Measurements from ENCODE around the gene IGIP.

The IGIP gene

GRCh38 chr5:140145256-140145655 lies 19.5 kb downstream of the IGIP start:
- no peak overlapping the region for H3K27ac ChIP-seq
- TF ChIP-seq, protein P1, sequence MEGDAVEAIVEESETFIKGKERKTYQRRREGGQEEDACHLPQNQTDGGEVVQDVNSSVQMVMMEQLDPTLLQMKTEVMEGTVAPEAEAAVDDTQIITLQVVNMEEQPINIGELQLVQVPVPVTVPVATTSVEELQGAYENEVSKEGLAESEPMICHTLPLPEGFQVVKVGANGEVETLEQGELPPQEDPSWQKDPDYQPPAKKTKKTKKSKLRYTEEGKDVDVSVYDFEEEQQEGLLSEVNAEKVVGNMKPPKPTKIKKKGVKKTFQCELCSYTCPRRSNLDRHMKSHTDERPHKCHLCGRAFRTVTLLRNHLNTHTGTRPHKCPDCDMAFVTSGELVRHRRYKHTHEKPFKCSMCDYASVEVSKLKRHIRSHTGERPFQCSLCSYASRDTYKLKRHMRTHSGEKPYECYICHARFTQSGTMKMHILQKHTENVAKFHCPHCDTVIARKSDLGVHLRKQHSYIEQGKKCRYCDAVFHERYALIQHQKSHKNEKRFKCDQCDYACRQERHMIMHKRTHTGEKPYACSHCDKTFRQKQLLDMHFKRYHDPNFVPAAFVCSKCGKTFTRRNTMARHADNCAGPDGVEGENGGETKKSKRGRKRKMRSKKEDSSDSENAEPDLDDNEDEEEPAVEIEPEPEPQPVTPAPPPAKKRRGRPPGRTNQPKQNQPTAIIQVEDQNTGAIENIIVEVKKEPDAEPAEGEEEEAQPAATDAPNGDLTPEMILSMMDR (IDR thresholded peaks at IDR 0.05; ENCODE audit: low read depth, low read length): no peak
- no peak overlapping the region for H3K4me3 ChIP-seq (ENCODE audit: low read depth, low read length)
- H3K36me3 ChIP-seq: no peaks in the 10 kb centered on the region
- DNase-seq: no peak
- no peaks in the 10 kb centered on the region for H3K9me3 ChIP-seq (ENCODE audit: severe bottlenecking)
- no peaks in the 10 kb centered on the region for H3K27me3 ChIP-seq (ENCODE audit: insufficient read depth, low read depth, severe bottlenecking)

- Histone ChIP-seq H3K36me3 (no peaks in the 10 kb centered on the region), H3K27ac (no peak overlapping the region), H3K9me3 (ENCODE audit: severe bottlenecking) (no peaks in the 10 kb centered on the region), H3K4me3 (ENCODE audit: low read depth, low read length) (peak overlapping the region; percentile 24), H3K27me3 (ENCODE audit: insufficient read depth, low read depth, severe bottlenecking) (no peaks in the 10 kb centered on the region)
- TF ChIP-seq, protein P1 (IDR thresholded peaks at IDR 0.05; ENCODE audit: low read depth, low read length): peak; percentile 39
- DNase-seq: peak; percentile 48
These were observed 20.2 kb downstream of the IGIP start for GRCh38 chr5:140145818-140146522.

DNA sequence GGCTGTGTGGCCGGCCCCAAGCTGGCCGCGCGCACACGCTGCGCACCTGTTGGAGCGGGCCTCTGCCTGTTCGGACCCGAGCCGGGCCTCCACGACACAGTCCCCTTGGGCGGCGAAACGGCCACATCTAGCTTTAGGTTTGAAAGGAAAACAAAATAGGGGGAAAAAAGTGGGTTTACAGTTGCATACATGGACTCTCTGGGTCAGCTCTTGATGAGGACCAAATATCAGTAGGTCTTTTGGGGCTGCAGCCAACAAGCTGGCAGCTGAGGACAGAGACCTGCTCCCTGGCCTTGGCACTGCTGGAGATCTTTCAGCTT lies 20.7 kb downstream of the IGIP start:
- Histone ChIP-seq H3K27me3 (ENCODE audit: insufficient read depth, low read depth, severe bottlenecking) (no peaks in the 10 kb centered on the region), H3K4me3 (ENCODE audit: low read depth, low read length) (no peak overlapping the region), H3K36me3 (no peaks in the 10 kb centered on the region), H3K27ac (no peak overlapping the region), H3K9me3 (ENCODE audit: severe bottlenecking) (no peaks in the 10 kb centered on the region)
- TF ChIP-seq, protein P1 (IDR thresholded peaks at IDR 0.05; ENCODE audit: low read depth, low read length): no peak
- no peak for DNase-seq

DNA sequence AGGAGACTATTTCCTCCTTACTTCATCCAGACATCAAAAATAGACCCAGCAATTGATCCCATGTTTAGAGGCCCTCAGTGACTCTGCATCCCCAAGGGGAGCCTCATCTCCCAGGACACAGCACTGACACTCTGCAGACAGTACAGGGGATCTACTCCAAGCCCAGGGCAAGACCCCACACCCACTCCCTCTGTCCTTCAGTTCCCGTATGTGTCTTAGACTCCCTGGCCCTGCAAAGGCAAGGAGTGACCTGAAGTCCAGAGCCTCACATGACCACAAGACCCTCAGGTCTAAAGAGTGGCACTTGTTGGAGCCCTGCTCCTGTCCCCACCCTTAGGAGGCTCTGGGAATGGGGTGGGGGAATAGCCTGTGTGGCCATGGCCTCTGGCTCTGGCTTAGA lies 21.7 kb downstream of the IGIP start:
- no peak overlapping the region for H3K4me3 ChIP-seq (ENCODE audit: low read depth, low read length)
- DNase-seq: no peak
- no peak overlapping the region for H3K27ac ChIP-seq
- H3K36me3 ChIP-seq: no peaks in the 10 kb centered on the region
- no peaks in the 10 kb centered on the region for H3K27me3 ChIP-seq (ENCODE audit: insufficient read depth, low read depth, severe bottlenecking)
- TF ChIP-seq, protein P1 (IDR thresholded peaks at IDR 0.05; ENCODE audit: low read depth, low read length): no peak
- no peaks in the 10 kb centered on the region for H3K9me3 ChIP-seq (ENCODE audit: severe bottlenecking)

DNA sequence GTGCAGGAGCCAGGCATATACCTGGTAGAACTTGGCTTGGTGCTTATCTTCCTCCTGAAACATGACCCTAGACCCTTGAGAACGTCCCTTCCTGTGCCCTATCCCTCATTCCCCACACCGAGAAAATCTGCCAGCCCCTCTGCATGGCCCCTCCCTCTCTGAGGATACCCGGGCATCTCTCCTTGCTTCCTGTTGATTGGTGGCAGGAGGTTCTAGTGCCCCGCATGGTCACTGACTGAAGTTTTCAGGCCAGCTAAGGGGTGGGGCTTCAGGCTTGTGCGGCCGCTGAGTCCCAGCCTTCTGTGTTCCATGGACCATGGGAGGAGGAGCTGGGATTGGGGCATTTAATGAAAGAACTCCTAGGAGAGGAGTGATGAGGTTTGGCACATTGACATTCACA lies 22.8 kb downstream of the IGIP start:
- no peak overlapping the region for H3K4me3 ChIP-seq (ENCODE audit: low read depth, low read length)
- peak; percentile 48 for DNase-seq
- H3K36me3 ChIP-seq: no peaks in the 10 kb centered on the region
- H3K9me3 ChIP-seq (ENCODE audit: severe bottlenecking): no peaks in the 10 kb centered on the region
- no peaks in the 10 kb centered on the region for H3K27me3 ChIP-seq (ENCODE audit: insufficient read depth, low read depth, severe bottlenecking)
- no peak overlapping the region for H3K27ac ChIP-seq
- TF ChIP-seq, protein P1 (IDR thresholded peaks at IDR 0.05; ENCODE audit: low read depth, low read length): no peak

DNA sequence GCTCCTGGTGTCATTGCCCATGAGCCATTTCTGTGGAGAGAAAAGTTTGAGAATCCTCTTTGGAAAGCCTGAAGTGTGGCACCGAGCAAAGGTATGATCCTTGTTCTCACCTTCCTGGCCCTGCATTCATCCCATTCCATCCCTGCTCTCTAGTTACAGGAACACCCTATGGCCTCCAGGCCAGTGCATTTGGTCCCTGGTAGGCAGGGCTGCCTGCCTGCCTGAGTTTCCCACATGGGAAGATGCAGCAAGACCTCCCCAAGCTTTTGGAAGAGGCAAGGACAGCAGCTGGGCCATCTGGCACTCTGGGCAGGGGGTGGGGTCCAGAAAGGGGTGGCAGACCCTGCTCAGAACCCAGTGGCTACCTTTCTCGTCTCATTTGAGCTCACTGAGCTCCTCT lies 24.5 kb downstream of the IGIP start:
- Histone ChIP-seq H3K36me3 (no peaks in the 10 kb centered on the region), H3K9me3 (ENCODE audit: severe bottlenecking) (no peaks in the 10 kb centered on the region), H3K27me3 (ENCODE audit: insufficient read depth, low read depth, severe bottlenecking) (no peaks in the 10 kb centered on the region), H3K4me3 (ENCODE audit: low read depth, low read length) (no peak overlapping the region), H3K27ac (no peak overlapping the region)
- DNase-seq: no peak
- TF ChIP-seq, protein P1 (IDR thresholded peaks at IDR 0.05; ENCODE audit: low read depth, low read length): no peak

Data from WERI-Rb-1 (cell line).